Measurements from ENCODE around the gene SF3B3.
"Not testable (repeated sequence)": the region's sequence is repeated elsewhere in the genome, so short reads cannot be mapped to it uniquely, and the experiment has no call there.

GRCh38 chr16:70524399-70524825 is 796 bp downstream of the SF3B3 start:
- not testable (repeated sequence) for TF ChIP-seq CTCF (optimal IDR thresholded peaks at IDR 0.05 in 1 of 3, IDR thresholded peaks at IDR 0.05 in 1 of 3, conservative IDR thresholded peaks at IDR 0.05 in 1 of 3; ENCODE audit: extremely low read depth in 1 of 3, insufficient read depth in 2 of 3, low read length in 3 of 3); EZH2 (IDR thresholded peaks at IDR 0.05; ENCODE audit: low read length)
